Stomach (tissue), 4 donors: Measurements from ENCODE around the gene WDR3.

Experiments used
- CTCF ChIP-seq, 7 experiments: fragments of 450-650 bp in 4 of 7; fragments of 200-600 bp in 3 of 7; sonication (generic) in 3 of 7; IDR thresholded peaks; one replicate each; pipeline ENCODE4 v1.5.1; 2016 to 2019; ENCODE audit warnings: antibody characterized with exemption in 7 of 7, control low read depth in 2 of 7, mild to moderate bottlenecking in 1 of 7
- EP300 ChIP-seq: sonication (generic); formaldehyde crosslinking; IDR thresholded peaks from one replicate; pipeline ENCODE4 v1.6.1; 2017; ENCODE audit warnings: antibody characterized with exemption

GRCh38 chr1:117886101-117886795 lies 43.3 kb upstream of the WDR3 start:
- TF ChIP-seq CTCF (IDR thresholded peaks at IDR 0.05) (no peak), EP300 (no peak)
